ENCODE results near the gene PID1.

Gene PID1

GRCh38 chr2:229239021-229239420 lies 32.1 kb downstream of the PID1 start:
- H3K27ac ChIP-seq (ENCODE audit: low read depth, low read length), result no peak overlapping the region
- no peak overlapping the region for H3K4me3 ChIP-seq (ENCODE audit: low read depth, low read length)
- H3K9me3 ChIP-seq (ENCODE audit: control insufficient read depth, insufficient read depth, low read depth, low read length), result peaks cover 24% of the 10 kb centered on the region
- no peak overlapping the region for H3K9ac ChIP-seq (ENCODE audit: low read length)
- H3K4me1 ChIP-seq (ENCODE audit: control insufficient read depth, insufficient read depth, low read length), result no peaks in the 10 kb centered on the region
- H3K27me3 ChIP-seq (ENCODE audit: control insufficient read depth, insufficient read depth, low read length), result no peaks in the 10 kb centered on the region
- H3K36me3 ChIP-seq (ENCODE audit: control insufficient read depth, insufficient read depth, low read length), result no peaks in the 10 kb centered on the region

GRCh38 chr2:229237270-229237669 lies 33.8 kb downstream of the PID1 start:
- no peak overlapping the region for H3K27ac ChIP-seq (ENCODE audit: low read depth, low read length)
- H3K9me3 ChIP-seq (ENCODE audit: control insufficient read depth, insufficient read depth, low read depth, low read length), result peaks cover 17% of the 10 kb centered on the region
- no peaks in the 10 kb centered on the region for H3K27me3 ChIP-seq (ENCODE audit: control insufficient read depth, insufficient read depth, low read length)

GRCh38 chr2:229235131-229235914 lies 35.8 kb downstream of the PID1 start:
- no peaks in the 10 kb centered on the region for H3K36me3 ChIP-seq (ENCODE audit: control insufficient read depth, insufficient read depth, low read length)
- no peak overlapping the region for H3K27ac ChIP-seq (ENCODE audit: low read depth, low read length)
- no peaks in the 10 kb centered on the region for H3K4me1 ChIP-seq (ENCODE audit: control insufficient read depth, insufficient read depth, low read length)
- no peak overlapping the region for H3K9ac ChIP-seq (ENCODE audit: low read length)
- no peaks in the 10 kb centered on the region for H3K27me3 ChIP-seq (ENCODE audit: control insufficient read depth, insufficient read depth, low read length)
- H3K4me3 ChIP-seq (ENCODE audit: low read depth, low read length), result no peak overlapping the region
- peaks cover 2% of the 10 kb centered on the region for H3K9me3 ChIP-seq (ENCODE audit: control insufficient read depth, insufficient read depth, low read depth, low read length)

More at GRCh38 chr2:229237270-229237669, 33.8 kb downstream of the PID1 start:
- no peaks in the 10 kb centered on the region for H3K36me3 ChIP-seq (ENCODE audit: control insufficient read depth, insufficient read depth, low read length)
- H3K9ac ChIP-seq (ENCODE audit: low read length), result no peak overlapping the region
- H3K4me3 ChIP-seq (ENCODE audit: low read depth, low read length), result no peak overlapping the region
- H3K4me1 ChIP-seq (ENCODE audit: control insufficient read depth, insufficient read depth, low read length), result no peaks in the 10 kb centered on the region

GRCh38 chr2:229231885-229232284 lies 39.2 kb downstream of the PID1 start:
- no peak overlapping the region for H3K9ac ChIP-seq (ENCODE audit: low read length)

GRCh38 chr2:229231328-229231868 lies 39.7 kb downstream of the PID1 start:
- no peaks in the 10 kb centered on the region for H3K36me3 ChIP-seq (ENCODE audit: control insufficient read depth, insufficient read depth, low read length)
- H3K27ac ChIP-seq (ENCODE audit: low read depth, low read length), result no peak overlapping the region
- no peaks in the 10 kb centered on the region for H3K27me3 ChIP-seq (ENCODE audit: control insufficient read depth, insufficient read depth, low read length)
- no peak overlapping the region for H3K4me3 ChIP-seq (ENCODE audit: low read depth, low read length)
- H3K9ac ChIP-seq (ENCODE audit: low read length), result no peak overlapping the region
- no peaks in the 10 kb centered on the region for H3K4me1 ChIP-seq (ENCODE audit: control insufficient read depth, insufficient read depth, low read length)
- H3K9me3 ChIP-seq (ENCODE audit: control insufficient read depth, insufficient read depth, low read depth, low read length), result no peaks in the 10 kb centered on the region

More at GRCh38 chr2:229231885-229232284, 39.2 kb downstream of the PID1 start:
- Histone ChIP-seq H3K4me1 (ENCODE audit: control insufficient read depth, insufficient read depth, low read length) (no peaks in the 10 kb centered on the region), H3K27ac (ENCODE audit: low read depth, low read length) (no peak overlapping the region), H3K36me3 (ENCODE audit: control insufficient read depth, insufficient read depth, low read length) (no peaks in the 10 kb centered on the region), H3K9me3 (ENCODE audit: control insufficient read depth, insufficient read depth, low read depth, low read length) (no peaks in the 10 kb centered on the region), H3K4me3 (ENCODE audit: low read depth, low read length) (no peak overlapping the region), H3K27me3 (ENCODE audit: control insufficient read depth, insufficient read depth, low read length) (no peaks in the 10 kb centered on the region)

- H3K4me3 ChIP-seq (ENCODE audit: low read depth, low read length), result no peak overlapping the region
- no peaks in the 10 kb centered on the region for H3K36me3 ChIP-seq (ENCODE audit: control insufficient read depth, insufficient read depth, low read length)
- H3K27ac ChIP-seq (ENCODE audit: low read depth, low read length), result no peak overlapping the region
- H3K9ac ChIP-seq (ENCODE audit: low read length), result no peak overlapping the region
- H3K27me3 ChIP-seq (ENCODE audit: control insufficient read depth, insufficient read depth, low read length), result no peaks in the 10 kb centered on the region; the same call in 1 of the 2 replicates
- no peaks in the 10 kb centered on the region for H3K9me3 ChIP-seq (ENCODE audit: control insufficient read depth, insufficient read depth, low read depth, low read length)
- no peaks in the 10 kb centered on the region for H3K4me1 ChIP-seq (ENCODE audit: control insufficient read depth, insufficient read depth, low read length)
These were observed 40.2 kb downstream of the PID1 start for GRCh38 chr2:229230911-229231310.

- no peak overlapping the region for H3K9ac ChIP-seq (ENCODE audit: low read length)
- H3K4me1 ChIP-seq (ENCODE audit: control insufficient read depth, insufficient read depth, low read length), result no peaks in the 10 kb centered on the region
- no peaks in the 10 kb centered on the region for H3K9me3 ChIP-seq (ENCODE audit: control insufficient read depth, insufficient read depth, low read depth, low read length)
These were observed 40.8 kb downstream of the PID1 start for GRCh38 chr2:229230256-229230655.

GRCh38 chr2:229226382-229226781 lies 44.7 kb downstream of the PID1 start:
- no peaks in the 10 kb centered on the region; the same call in 1 of the 2 replicates for H3K27me3 ChIP-seq (ENCODE audit: control insufficient read depth, insufficient read depth, low read length)
- no peaks in the 10 kb centered on the region for H3K36me3 ChIP-seq (ENCODE audit: control insufficient read depth, insufficient read depth, low read length)
- no peak overlapping the region for H3K4me3 ChIP-seq (ENCODE audit: low read depth, low read length)
- H3K27ac ChIP-seq (ENCODE audit: low read depth, low read length), result no peak overlapping the region
- no peak overlapping the region for H3K9ac ChIP-seq (ENCODE audit: low read length)
- no peaks in the 10 kb centered on the region for H3K9me3 ChIP-seq (ENCODE audit: control insufficient read depth, insufficient read depth, low read depth, low read length)
- H3K4me1 ChIP-seq (ENCODE audit: control insufficient read depth, insufficient read depth, low read length), result no peaks in the 10 kb centered on the region

More at GRCh38 chr2:229230256-229230655, 40.8 kb downstream of the PID1 start:
- Histone ChIP-seq H3K27ac (ENCODE audit: low read depth, low read length) (no peak overlapping the region), H3K4me3 (ENCODE audit: low read depth, low read length) (no peak overlapping the region), H3K36me3 (ENCODE audit: control insufficient read depth, insufficient read depth, low read length) (no peaks in the 10 kb centered on the region), H3K27me3 (ENCODE audit: control insufficient read depth, insufficient read depth, low read length) (no peaks in the 10 kb centered on the region; the same call in 1 of the 2 replicates)

GRCh38 chr2:229223107-229223506 lies 48.0 kb downstream of the PID1 start:
- no peaks in the 10 kb centered on the region for H3K4me1 ChIP-seq (ENCODE audit: control insufficient read depth, insufficient read depth, low read length)
- no peak overlapping the region for H3K27ac ChIP-seq (ENCODE audit: low read depth, low read length)
- no peaks in the 10 kb centered on the region; the same call in 1 of the 2 replicates for H3K27me3 ChIP-seq (ENCODE audit: control insufficient read depth, insufficient read depth, low read length)
- no peak overlapping the region for H3K4me3 ChIP-seq (ENCODE audit: low read depth, low read length)
- H3K36me3 ChIP-seq (ENCODE audit: control insufficient read depth, insufficient read depth, low read length), result no peaks in the 10 kb centered on the region
- H3K9me3 ChIP-seq (ENCODE audit: control insufficient read depth, insufficient read depth, low read depth, low read length), result no peaks in the 10 kb centered on the region
- no peak overlapping the region for H3K9ac ChIP-seq (ENCODE audit: low read length)

- Histone ChIP-seq H3K27me3 (ENCODE audit: control insufficient read depth, insufficient read depth, low read length) (no peaks in the 10 kb centered on the region; the same call in 1 of the 2 replicates), H3K27ac (ENCODE audit: low read depth, low read length) (no peak overlapping the region), H3K9ac (ENCODE audit: low read length) (no peak overlapping the region), H3K36me3 (ENCODE audit: control insufficient read depth, insufficient read depth, low read length) (no peaks in the 10 kb centered on the region), H3K9me3 (ENCODE audit: control insufficient read depth, insufficient read depth, low read depth, low read length) (no peaks in the 10 kb centered on the region), H3K4me3 (ENCODE audit: low read depth, low read length) (no peak overlapping the region), H3K4me1 (ENCODE audit: control insufficient read depth, insufficient read depth, low read length) (no peaks in the 10 kb centered on the region)
These were observed 49.4 kb downstream of the PID1 start for GRCh38 chr2:229221641-229222040.

- Histone ChIP-seq H3K36me3 (ENCODE audit: control insufficient read depth, insufficient read depth, low read length) (no peaks in the 10 kb centered on the region), H3K9ac (ENCODE audit: low read length) (no peak overlapping the region), H3K27me3 (ENCODE audit: control insufficient read depth, insufficient read depth, low read length) (no peaks in the 10 kb centered on the region), H3K9me3 (ENCODE audit: control insufficient read depth, insufficient read depth, low read depth, low read length) (no peaks in the 10 kb centered on the region), H3K4me1 (ENCODE audit: control insufficient read depth, insufficient read depth, low read length) (no peaks in the 10 kb centered on the region), H3K27ac (ENCODE audit: low read depth, low read length) (no peak overlapping the region), H3K4me3 (ENCODE audit: low read depth, low read length) (no peak overlapping the region)
These were observed 50.8 kb downstream of the PID1 start for GRCh38 chr2:229220254-229220653.
